Neural cell (in vitro differentiated cells): ENCODE results near the gene MAD1L1. TPM values are rescaled to one million over a fixed set of nuclear protein-coding genes. Genes with fewer than 3 reads are reported as not detected.

Source experiments
- H2AFZ ChIP-seq: fragments of 200-600, 300-800 bp; sonication (generic), shearing (Covaris generic); 2 replicates; pipeline ENCODE4 v1.6.0; 2014; ENCODE audit warnings: low read depth, mild to moderate bottlenecking, antibody characterized with exemption, low read length, moderate library complexity
- H3F3A ChIP-seq: fragments of 200-600 bp; shearing (Covaris generic); 2 replicates; pipeline ENCODE4 v1.6.1; 2016; ENCODE audit warnings: mild to moderate bottlenecking, moderate library complexity, mixed read lengths, antibody characterized with exemption, low read length; ENCODE audit not compliant: insufficient read depth, poor library complexity, severe bottlenecking
- H3K27ac ChIP-seq: fragments of 200-600, 300-800 bp; sonication (generic), shearing (Covaris generic); 2 replicates; pipeline ENCODE4 v1.5.1; 2014; ENCODE audit warnings: mild to moderate bottlenecking, low read length, moderate library complexity
- H3K27me3 ChIP-seq: fragments of 300-800, 200-600 bp; sonication (generic), shearing (Covaris generic); 2 replicates; pipeline ENCODE4 v1.6.0; 2014; ENCODE audit warnings: mild to moderate bottlenecking, low read depth, low read length, moderate library complexity; ENCODE audit not compliant: insufficient read depth
- H3K36me3 ChIP-seq: fragments of 300-800, 200-600 bp; sonication (generic), shearing (Covaris generic); 2 replicates; pipeline ENCODE4 v1.5.1; 2014; ENCODE audit warnings: mild to moderate bottlenecking, antibody characterized with exemption, low read length, moderate library complexity; ENCODE audit not compliant: insufficient read depth
- H3K4me2 ChIP-seq: fragments of 300-800, 200-600 bp; sonication (generic), shearing (Covaris generic); 2 replicates; pipeline ENCODE4 v1.6.0; 2014; ENCODE audit warnings: mild to moderate bottlenecking, low read length
- H3K4me3 ChIP-seq: fragments of 300-800, 200-600 bp; sonication (generic), shearing (Covaris generic); 2 replicates; pipeline ENCODE4 v1.5.1; 2014; ENCODE audit warnings: mild to moderate bottlenecking, low read length, moderate library complexity
- H3K79me2 ChIP-seq: fragments of 200-600 bp; shearing (Covaris generic); replicated peaks from 2 replicates; pipeline ENCODE4 v1.6.0; 2014; ENCODE audit warnings: mild to moderate bottlenecking, low read length, moderate library complexity; ENCODE audit not compliant: insufficient read depth
- H3K9ac ChIP-seq: fragments of 300-800, 200-600 bp; sonication (generic), shearing (Covaris generic); 2 replicates; pipeline ENCODE4 v1.6.1; 2016; ENCODE audit warnings: mild to moderate bottlenecking, low read length, mixed read lengths
- H3K9me2 ChIP-seq: fragments of 200-600 bp; shearing (Covaris generic); 2 replicates; pipeline ENCODE4 v1.6.1; 2016; ENCODE audit warnings: mild to moderate bottlenecking, low read length, mixed read lengths; ENCODE audit not compliant: insufficient read depth
- H3K9me3 ChIP-seq: fragments of 200-600, 300-800 bp; sonication (generic), shearing (Covaris generic); 2 replicates; pipeline ENCODE4 v1.6.1; 2016; ENCODE audit warnings: mild to moderate bottlenecking, mixed run types, low read length, moderate library complexity, mixed read lengths
- H4K20me1 ChIP-seq: fragments of 200-600 bp; shearing (Covaris generic); 2 replicates; pipeline ENCODE4 v1.6.1; 2016; ENCODE audit warnings: mild to moderate bottlenecking, mixed run types; ENCODE audit not compliant: insufficient read depth
- EP300 ChIP-seq: fragments of 450-650 bp; conservative IDR thresholded peaks from 2 replicates; pipeline ENCODE4 v1.6.1; 2014; ENCODE audit warnings: antibody characterized with exemption, mild to moderate bottlenecking, moderate library complexity; ENCODE audit not compliant: poor library complexity, severe bottlenecking
- EZH2 ChIP-seq: fragments of 200-600, 300-800 bp; shearing (Covaris generic), sonication (generic); IDR thresholded peaks from 2 replicates; pipeline ENCODE4 v1.6.1; 2014; ENCODE audit warnings: antibody characterized with exemption, low read length, borderline replicate concordance, mild to moderate bottlenecking; ENCODE audit not compliant: insufficient read depth, poor library complexity, severe bottlenecking
- MXI1 ChIP-seq: fragments of 450-650 bp; conservative IDR thresholded peaks from 2 replicates; pipeline ENCODE4 v1.6.1; 2014; ENCODE audit warnings: antibody characterized with exemption, mild to moderate bottlenecking; ENCODE audit not compliant: poor library complexity, severe bottlenecking
- POLR2AphosphoS5 ChIP-seq: IDR thresholded peaks from 2 replicates; pipeline ENCODE4 v1.6.1; 2012
- RAD21 ChIP-seq: fragments of 450-650 bp; conservative IDR thresholded peaks from 2 replicates; pipeline ENCODE4 v1.6.1; 2014; ENCODE audit warnings: antibody characterized with exemption, mild to moderate bottlenecking, moderate library complexity
- SMC3 ChIP-seq: fragments of 450-650 bp; conservative IDR thresholded peaks from 2 replicates; pipeline ENCODE4 v1.6.1; 2014; ENCODE audit warnings: antibody characterized with exemption, mild to moderate bottlenecking, moderate library complexity; ENCODE audit not compliant: poor library complexity
- TAF1 ChIP-seq: IDR thresholded peaks from 2 replicates; pipeline ENCODE4 v1.6.1; 2012; ENCODE audit warnings: low read depth
- polyA plus RNA-seq: library from polyadenylated mRNA; depleted of rRNA; stranded (reverse); fragments of >200 nt; gene quantifications from 2 replicates; pipeline ENCODE4 v1.2.3, GENCODE V29; 2014
- TF ChIP-seq, protein P1 (sequence below): IDR thresholded peaks from 2 replicates; pipeline ENCODE4 v1.6.1; 2012; ENCODE audit warnings: borderline replicate concordance
- TF ChIP-seq, protein P2 (sequence below): fragments of 450-650 bp; IDR thresholded peaks from 2 replicates; pipeline ENCODE4 v1.5.1; 2014; ENCODE audit warnings: antibody characterized with exemption, mild to moderate bottlenecking, moderate library complexity; ENCODE audit not compliant: poor library complexity, severe bottlenecking

The MAD1L1 gene
- polyA plus RNA-seq, 1 donor from 2014 or later, result 31.4 TPM

DNA sequence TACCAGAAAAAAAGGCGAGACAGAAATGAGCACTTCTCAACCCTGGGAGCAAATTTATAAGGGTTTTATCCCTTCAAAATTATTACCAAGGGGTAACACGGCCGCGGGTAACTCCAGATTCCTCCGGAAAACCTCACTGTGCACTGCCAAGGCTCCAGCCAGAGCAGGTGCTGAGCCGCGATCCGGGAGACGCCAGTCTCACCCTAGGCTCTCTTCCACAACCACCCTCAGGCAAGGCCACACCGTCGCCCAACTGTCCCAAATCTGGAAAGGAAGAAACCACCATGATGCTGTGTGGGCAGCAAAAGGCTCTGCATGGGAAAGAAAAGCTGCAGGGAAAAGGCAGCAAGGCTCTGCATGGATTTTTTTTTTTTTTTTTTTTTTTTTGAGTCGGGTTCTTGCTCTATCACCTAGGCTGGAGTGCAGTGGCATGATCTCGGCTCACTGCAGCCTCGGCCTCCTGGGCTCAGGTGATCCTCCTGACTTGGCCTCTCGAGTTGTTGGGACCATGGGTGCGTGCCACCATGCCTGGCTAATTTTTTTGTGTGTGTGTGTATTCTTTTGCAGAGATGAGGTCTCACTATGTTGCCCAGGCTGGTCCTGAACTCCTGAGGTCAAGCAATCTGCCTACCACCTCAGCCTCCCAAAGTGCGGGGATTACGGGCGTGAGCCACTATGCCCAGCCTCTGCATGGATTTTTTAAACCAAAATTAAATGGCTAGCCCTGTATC is 39.0 kb downstream of the MAD1L1 start:
- TF ChIP-seq, protein P1, sequence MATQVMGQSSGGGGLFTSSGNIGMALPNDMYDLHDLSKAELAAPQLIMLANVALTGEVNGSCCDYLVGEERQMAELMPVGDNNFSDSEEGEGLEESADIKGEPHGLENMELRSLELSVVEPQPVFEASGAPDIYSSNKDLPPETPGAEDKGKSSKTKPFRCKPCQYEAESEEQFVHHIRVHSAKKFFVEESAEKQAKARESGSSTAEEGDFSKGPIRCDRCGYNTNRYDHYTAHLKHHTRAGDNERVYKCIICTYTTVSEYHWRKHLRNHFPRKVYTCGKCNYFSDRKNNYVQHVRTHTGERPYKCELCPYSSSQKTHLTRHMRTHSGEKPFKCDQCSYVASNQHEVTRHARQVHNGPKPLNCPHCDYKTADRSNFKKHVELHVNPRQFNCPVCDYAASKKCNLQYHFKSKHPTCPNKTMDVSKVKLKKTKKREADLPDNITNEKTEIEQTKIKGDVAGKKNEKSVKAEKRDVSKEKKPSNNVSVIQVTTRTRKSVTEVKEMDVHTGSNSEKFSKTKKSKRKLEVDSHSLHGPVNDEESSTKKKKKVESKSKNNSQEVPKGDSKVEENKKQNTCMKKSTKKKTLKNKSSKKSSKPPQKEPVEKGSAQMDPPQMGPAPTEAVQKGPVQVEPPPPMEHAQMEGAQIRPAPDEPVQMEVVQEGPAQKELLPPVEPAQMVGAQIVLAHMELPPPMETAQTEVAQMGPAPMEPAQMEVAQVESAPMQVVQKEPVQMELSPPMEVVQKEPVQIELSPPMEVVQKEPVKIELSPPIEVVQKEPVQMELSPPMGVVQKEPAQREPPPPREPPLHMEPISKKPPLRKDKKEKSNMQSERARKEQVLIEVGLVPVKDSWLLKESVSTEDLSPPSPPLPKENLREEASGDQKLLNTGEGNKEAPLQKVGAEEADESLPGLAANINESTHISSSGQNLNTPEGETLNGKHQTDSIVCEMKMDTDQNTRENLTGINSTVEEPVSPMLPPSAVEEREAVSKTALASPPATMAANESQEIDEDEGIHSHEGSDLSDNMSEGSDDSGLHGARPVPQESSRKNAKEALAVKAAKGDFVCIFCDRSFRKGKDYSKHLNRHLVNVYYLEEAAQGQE, result no peak
- TF ChIP-seq MXI1 (no peak), POLR2AphosphoS5 (no peak), SMC3 (no peak), EP300 (no peak), RAD21 (no peak), EZH2 (no peak)
- TF ChIP-seq, protein P2, sequence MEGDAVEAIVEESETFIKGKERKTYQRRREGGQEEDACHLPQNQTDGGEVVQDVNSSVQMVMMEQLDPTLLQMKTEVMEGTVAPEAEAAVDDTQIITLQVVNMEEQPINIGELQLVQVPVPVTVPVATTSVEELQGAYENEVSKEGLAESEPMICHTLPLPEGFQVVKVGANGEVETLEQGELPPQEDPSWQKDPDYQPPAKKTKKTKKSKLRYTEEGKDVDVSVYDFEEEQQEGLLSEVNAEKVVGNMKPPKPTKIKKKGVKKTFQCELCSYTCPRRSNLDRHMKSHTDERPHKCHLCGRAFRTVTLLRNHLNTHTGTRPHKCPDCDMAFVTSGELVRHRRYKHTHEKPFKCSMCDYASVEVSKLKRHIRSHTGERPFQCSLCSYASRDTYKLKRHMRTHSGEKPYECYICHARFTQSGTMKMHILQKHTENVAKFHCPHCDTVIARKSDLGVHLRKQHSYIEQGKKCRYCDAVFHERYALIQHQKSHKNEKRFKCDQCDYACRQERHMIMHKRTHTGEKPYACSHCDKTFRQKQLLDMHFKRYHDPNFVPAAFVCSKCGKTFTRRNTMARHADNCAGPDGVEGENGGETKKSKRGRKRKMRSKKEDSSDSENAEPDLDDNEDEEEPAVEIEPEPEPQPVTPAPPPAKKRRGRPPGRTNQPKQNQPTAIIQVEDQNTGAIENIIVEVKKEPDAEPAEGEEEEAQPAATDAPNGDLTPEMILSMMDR, result no peak

DNA sequence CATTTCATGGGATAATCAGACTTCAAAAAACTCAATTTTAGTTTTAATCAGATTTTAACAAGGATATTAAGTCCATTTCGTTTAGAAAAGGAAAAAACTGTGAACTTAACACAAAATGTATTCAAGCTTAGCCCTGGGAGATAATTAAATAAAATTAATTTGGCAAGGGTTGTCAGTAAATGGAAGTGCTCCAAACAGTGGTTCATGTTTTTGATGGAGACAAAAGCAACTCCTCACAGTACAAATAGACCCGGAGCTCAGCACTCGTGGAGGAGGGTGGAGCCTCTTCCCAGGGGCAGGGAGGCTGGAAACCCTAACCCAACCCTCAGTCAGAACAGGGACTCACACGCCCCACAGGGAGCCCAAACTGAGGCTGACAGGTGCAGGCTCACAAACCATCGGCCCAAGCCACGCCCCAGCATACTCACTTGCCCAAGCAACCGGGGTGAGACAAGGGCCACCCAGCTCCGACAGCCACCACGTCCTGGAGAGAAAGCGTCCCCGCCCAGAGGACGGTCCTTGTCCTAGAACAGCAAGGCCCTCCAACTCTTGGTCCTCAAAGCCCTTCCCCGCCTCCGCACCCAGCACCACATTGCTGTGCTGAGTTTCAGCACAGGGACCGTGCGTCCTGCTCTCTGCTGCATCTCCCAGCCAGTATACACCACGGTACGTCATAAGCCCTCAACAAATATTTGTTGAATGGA is 39.8 kb downstream of the MAD1L1 start:
- no peak overlapping the region for H2AFZ ChIP-seq

More for the DNA sequence above, 39.0 kb downstream of the MAD1L1 start:
- no peaks in the 10 kb centered on the region for H3F3A ChIP-seq
- H3K27me3 ChIP-seq, result no peaks in the 10 kb centered on the region
- H3K4me2 ChIP-seq, result no peak overlapping the region
- peaks cover 10% of the 10 kb centered on the region for H3K36me3 ChIP-seq
- no peak overlapping the region for H3K4me3 ChIP-seq
- H3K9me2 ChIP-seq, result no peaks in the 10 kb centered on the region
- no peak overlapping the region for H3K27ac ChIP-seq
- H4K20me1 ChIP-seq, result no peaks in the 10 kb centered on the region
- H2AFZ ChIP-seq, result no peak overlapping the region
- no peaks in the 10 kb centered on the region for H3K79me2 ChIP-seq
- H3K9me3 ChIP-seq, result no peaks in the 10 kb centered on the region
- no peak overlapping the region for H3K9ac ChIP-seq

More for the DNA sequence above, 39.8 kb downstream of the MAD1L1 start:
- Histone ChIP-seq H3K9me2 (no peaks in the 10 kb centered on the region), H3K27ac (no peak overlapping the region), H3F3A (no peaks in the 10 kb centered on the region), H3K9me3 (no peaks in the 10 kb centered on the region), H3K9ac (no peak overlapping the region), H3K4me3 (no peak overlapping the region), H3K27me3 (no peaks in the 10 kb centered on the region), H4K20me1 (no peaks in the 10 kb centered on the region), H3K36me3 (peaks cover 11% of the 10 kb centered on the region), H3K4me2 (no peak overlapping the region), H3K79me2 (peaks cover 4% of the 10 kb centered on the region)
- no peak for TF ChIP-seq TAF1
- no peak for TF ChIP-seq POLR2AphosphoS5
- TF ChIP-seq, protein P1, result no peak
- TF ChIP-seq RAD21, result no peak
- TF ChIP-seq EP300, result no peak
- TF ChIP-seq, protein P2, result no peak
- TF ChIP-seq EZH2, result no peak
- no peak for TF ChIP-seq SMC3
- no peak for TF ChIP-seq MXI1
